Glomerular endothelial cell (primary cell): ENCODE data around the gene SYCE3. TPM values are rescaled to one million over a fixed set of nuclear protein-coding genes. Genes with fewer than 3 reads are reported as not detected.

Source experiments
- DNase-seq: peaks from one replicate; pipeline ENCODE4 v3.0.0-alpha.2; 2011; ENCODE audit warnings: low read depth, low spot score; ENCODE audit errors: extremely low read depth
- total RNA-seq: library from RNA; depleted of rRNA; stranded (reverse); fragments of >200 nt; gene quantifications from 2 replicates; pipeline ENCODE4 v1.2.3, GENCODE V29; 2015

The SYCE3 gene
- total RNA-seq, 1 donor from 2014 or later = 2.6 TPM

DNA sequence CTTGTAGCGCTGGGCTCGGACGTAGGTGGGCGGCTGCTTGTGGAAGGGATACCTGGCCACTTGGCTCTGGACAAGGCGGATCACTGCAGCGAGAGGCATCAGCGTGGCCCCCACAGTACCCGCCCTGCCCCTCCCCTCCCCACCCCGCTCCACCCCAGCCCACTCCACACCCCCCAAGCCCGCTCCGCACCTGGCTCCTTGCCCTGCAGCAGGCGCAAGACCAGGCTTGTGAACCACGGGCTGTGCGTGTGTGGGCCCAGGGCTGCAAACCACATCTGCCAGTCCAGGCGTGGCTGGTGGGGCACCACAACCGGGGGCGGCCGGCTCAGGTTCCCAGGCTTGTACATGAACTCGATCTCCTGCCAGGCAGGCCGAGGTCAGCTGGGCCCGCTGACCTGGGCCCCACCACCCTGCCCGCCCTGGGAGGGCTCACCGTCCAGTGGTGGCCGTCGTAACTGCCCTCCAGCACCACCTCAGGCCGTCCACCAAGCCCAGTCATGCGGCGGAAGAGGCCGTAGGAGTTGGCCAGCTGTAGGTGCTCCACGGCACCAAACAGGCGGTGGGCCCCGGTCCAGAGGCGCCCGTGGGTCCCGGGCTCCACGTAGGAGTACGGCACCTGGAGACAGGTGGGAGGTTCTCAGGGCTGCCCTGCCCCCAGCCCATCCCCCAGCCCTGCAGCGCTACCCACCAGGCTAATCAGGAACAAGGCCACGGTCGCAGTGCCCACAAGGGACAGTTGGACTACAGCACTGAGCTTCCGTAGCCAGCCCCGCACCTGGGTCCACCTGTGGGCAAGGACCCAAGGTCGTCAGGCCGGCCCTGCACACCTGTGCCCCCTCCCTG lies 58.1 kb downstream of the SYCE3 start:
- no peak for DNase-seq

DNA sequence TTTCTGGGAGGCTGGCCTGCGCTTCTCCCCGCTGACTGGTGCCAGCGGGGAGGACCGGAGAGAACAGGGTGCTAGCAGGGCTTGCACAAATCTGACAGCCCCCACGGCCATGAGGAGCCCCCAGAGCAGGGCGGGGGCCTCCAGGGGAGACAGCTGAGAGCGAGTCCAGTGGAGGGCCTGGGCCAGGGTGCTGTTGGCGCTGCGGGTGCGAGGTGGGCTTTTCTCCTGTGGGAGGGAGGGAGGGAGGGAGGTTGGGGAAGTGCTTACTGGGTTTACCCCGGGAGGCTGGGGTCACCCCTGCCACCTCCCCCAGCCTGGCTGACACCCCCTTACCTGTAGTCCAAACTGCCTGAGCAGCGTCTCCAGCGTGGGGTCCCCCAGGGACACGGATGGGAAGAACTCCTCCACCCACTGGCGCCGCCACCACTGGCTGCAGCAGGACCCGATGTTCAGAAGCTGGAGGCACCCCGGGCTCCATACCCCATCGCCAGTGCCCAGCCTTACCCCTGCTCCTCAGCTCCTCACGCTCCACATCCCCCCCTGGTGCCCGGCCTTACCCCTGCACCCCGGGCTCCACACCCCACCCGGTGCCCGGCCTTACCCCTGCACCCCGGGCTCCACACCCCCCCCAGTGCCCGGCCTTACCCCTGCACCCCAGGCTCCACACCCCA lies 59.1 kb downstream of the SYCE3 start:
- no peak for DNase-seq

DNA sequence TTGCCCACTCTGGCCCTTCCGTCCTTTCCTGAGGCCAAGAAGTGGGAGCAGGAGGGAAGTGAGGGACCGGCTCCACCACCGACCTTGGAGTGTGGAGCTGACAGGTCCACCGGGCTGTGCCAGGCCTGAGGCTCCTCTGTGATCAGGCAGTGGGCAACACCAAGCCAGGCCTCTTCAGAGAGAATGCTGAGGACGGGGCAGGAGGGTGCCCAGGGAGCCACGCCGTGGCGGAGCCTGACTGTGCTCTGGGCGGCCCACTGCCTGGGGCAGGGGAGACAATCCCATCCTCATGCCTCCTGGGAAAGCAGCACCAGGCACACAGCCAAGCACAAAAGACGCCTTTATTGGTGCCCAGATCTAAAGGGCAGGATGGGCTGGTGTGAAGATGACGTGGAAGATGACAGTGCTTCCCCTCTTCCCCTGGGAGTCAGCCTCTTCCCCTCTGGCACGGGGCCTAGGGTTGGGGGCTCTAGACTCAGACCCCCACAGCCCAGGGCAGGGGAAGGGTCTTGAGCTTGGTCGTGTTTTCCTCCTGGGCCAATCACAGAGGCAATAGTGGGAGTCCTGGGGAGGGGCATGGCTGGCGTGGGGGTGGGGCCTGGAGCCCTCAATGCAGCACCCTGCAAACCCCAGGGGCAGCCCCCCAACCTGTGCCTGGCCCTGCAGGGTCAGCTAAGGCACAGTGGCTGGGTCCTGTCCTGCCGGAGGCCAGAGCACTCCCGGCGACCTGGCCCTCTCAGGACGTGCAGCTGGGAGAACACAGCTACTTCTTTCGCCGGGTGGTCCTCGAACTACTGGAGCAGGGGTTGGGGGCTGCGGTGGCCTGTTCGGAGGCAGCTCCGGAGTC lies 59.9 kb downstream of the SYCE3 start:
- no peak for DNase-seq

DNA sequence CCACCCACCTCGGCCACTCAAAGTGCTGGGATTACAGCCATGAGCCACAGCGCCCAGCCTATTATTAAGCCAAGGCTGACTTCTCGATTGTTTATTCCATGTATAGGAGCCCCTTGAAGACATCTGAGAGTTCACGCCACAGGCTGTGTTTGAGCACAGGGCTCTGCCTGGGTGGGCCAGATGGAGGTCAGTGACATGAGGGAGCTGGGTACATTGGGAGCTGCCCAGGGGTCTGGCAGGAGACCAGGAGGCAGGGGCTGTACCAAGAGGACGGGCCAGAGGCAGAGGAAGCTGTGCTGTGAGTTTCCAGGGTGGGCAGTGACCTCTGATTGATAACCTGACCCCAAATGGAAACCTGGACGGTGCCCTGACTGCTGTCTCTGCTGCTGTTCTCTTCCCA lies 60.6 kb downstream of the SYCE3 start:
- no peak for DNase-seq

Other genes starting within 250 kb of the SYCE3 start
- gene DENND6B, start 235.9 kb downstream of the SYCE3 start, total RNA-seq = 6.4 and 15.2 TPM in 2 replicates
- 46.5 and 67.4 TPM in 2 replicates for gene PPP6R2, start 219.6 kb downstream of the SYCE3 start, total RNA-seq
- 53.7 and 66.0 TPM in 2 replicates for gene SBF1, start 87.9 kb downstream of the SYCE3 start, total RNA-seq
- 3.1 and 5.4 TPM in 2 replicates for gene ADM2, start 81.4 kb downstream of the SYCE3 start, total RNA-seq
- gene MIOX, start 76.1 kb downstream of the SYCE3 start, total RNA-seq = not detected in 2 replicates
- gene LMF2, start 55.2 kb downstream of the SYCE3 start, total RNA-seq = 82.2 and 93.8 TPM in 2 replicates
- 20.9 and 30.9 TPM in 2 replicates for gene NCAPH2, start 54.7 kb downstream of the SYCE3 start, total RNA-seq
- 2.6 and 7.3 TPM in 2 replicates for gene SCO2, start 37.3 kb downstream of the SYCE3 start, total RNA-seq
- gene TYMP, start 32.9 kb downstream of the SYCE3 start, total RNA-seq = 11.3 and 23.9 TPM in 2 replicates
- not detected in 2 replicates for gene KLHDC7B, start 17.0 kb downstream of the SYCE3 start, total RNA-seq
- 10.7 TPM in 1 of 2 replicates, not detected in the other for gene CPT1B, start 15.5 kb upstream of the SYCE3 start, total RNA-seq
- 42.7 and 60.4 TPM in 2 replicates for gene CHKB, start 19.9 kb upstream of the SYCE3 start, total RNA-seq
- 0.29 and 0.58 TPM in 2 replicates for gene MAPK8IP2, start 37.9 kb upstream of the SYCE3 start, total RNA-seq
- 59.4 and 73.5 TPM in 2 replicates for gene ARSA, start 65.2 kb upstream of the SYCE3 start, total RNA-seq
- 51.9 and 103 TPM in 2 replicates for gene SHANK3, start 109.9 kb upstream of the SYCE3 start, total RNA-seq
- 0.76 TPM in 1 of 2 replicates, not detected in the other for gene ACR, start 175.3 kb upstream of the SYCE3 start, total RNA-seq
- 9.6 and 15.3 TPM in 2 replicates for gene RABL2B, start 220.7 kb upstream of the SYCE3 start, total RNA-seq